Adipocyte (in vitro differentiated cells): ENCODE measurements around the gene MINDY4B.

Source experiments
- DNase-seq: peaks from one replicate; pipeline ENCODE4 v3.0.0-alpha.2; 2015; ENCODE audit warnings: low read depth
- H3K27me3 ChIP-seq: replicated peaks from 2 replicates; pipeline ENCODE4 v1.7.0; 2013; ENCODE audit warnings: mild to moderate bottlenecking, low read length, moderate library complexity; ENCODE audit not compliant: control insufficient read depth, insufficient read depth
- H3K36me3 ChIP-seq: 2 replicates; pipeline ENCODE4 v1.7.0; 2013; ENCODE audit warnings: low read length, mild to moderate bottlenecking, moderate library complexity; ENCODE audit not compliant: control insufficient read depth, insufficient read depth, severe bottlenecking
- H3K4me1 ChIP-seq: 2 replicates; pipeline ENCODE4 v1.7.0; 2013; ENCODE audit warnings: mild to moderate bottlenecking, low read length, moderate library complexity; ENCODE audit not compliant: control insufficient read depth, insufficient read depth
- H3K4me3 ChIP-seq: 2 replicates; pipeline ENCODE4 v1.7.0; 2013; ENCODE audit warnings: mild to moderate bottlenecking, low read length, moderate library complexity
- H3K9ac ChIP-seq: 2 replicates; pipeline ENCODE4 v1.7.0; 2013; ENCODE audit warnings: mild to moderate bottlenecking, low read length, moderate library complexity
- H3K9me3 ChIP-seq: 2 replicates; pipeline ENCODE4 v1.7.0; 2013; ENCODE audit warnings: mild to moderate bottlenecking, low read length, moderate library complexity; ENCODE audit not compliant: control insufficient read depth

MINDY4B gene

DNA sequence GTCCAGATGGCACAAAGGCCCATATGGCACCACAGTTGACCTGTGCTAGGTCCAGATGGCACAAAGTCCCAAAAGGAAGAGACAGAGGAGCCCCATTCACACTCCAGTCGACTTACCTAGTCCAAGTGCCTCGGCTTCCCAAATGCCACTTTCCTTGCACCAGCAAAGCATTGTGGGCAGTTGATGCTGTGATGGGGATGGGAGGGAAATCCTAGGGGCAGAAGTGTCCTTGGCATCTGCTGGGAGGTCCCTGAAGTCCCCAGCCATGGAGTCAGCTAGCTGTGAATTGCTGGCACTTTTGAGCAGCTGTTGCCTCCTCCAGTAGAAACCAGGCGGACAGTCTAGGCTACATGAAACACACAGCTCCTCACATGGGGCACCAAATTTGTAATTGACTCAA is 82.0 kb downstream of the MINDY4B start:
- H3K9me3 ChIP-seq, result no peaks in the 10 kb centered on the region
- H3K4me3 ChIP-seq, result no peak overlapping the region
- no peaks in the 10 kb centered on the region for H3K36me3 ChIP-seq
- H3K4me1 ChIP-seq, result no peaks in the 10 kb centered on the region
- no peak overlapping the region for H3K9ac ChIP-seq
- no peak for DNase-seq
- peaks cover 38% of the 10 kb centered on the region for H3K27me3 ChIP-seq

DNA sequence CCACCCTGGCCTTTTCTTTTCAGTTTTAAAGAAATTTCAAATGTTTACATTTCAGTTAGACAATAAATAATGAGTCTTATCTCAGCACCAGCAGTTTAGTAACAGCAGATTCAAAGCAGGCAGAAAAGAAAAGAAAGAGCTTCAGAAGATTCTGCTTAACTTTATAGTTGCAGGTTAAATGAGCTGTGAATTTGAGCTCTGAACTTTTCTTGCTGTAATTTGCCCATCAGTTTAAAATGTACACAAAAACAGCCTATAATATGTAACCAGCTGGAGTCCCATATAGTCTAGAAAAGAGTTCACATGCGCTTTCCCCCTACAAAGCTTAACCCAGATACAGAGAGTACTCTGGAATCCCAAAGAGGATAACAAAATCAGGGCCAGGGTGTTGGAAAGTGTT is 82.6 kb downstream of the MINDY4B start:
- Histone ChIP-seq H3K36me3 (no peaks in the 10 kb centered on the region), H3K9me3 (no peaks in the 10 kb centered on the region), H3K27me3 (peaks cover 32% of the 10 kb centered on the region), H3K4me1 (no peaks in the 10 kb centered on the region), H3K9ac (no peak overlapping the region), H3K4me3 (no peak overlapping the region)
- DNase-seq, result no peak
